Activated T-cell treated with anti-CD3 and anti-CD28 coated beads, Interleukin-2, amount 50 U/mL, for 48 hours (primary cell): ENCODE measurements around the gene PSMB3.
A peak's percentile ranks its signal among the peaks of the same experiment; 100 is the strongest.

Source experiments
- DNase-seq, 2 experiments: peaks; one replicate each; pipeline ENCODE4 v3.0.0-alpha.2; 2020

Gene PSMB3

DNA sequence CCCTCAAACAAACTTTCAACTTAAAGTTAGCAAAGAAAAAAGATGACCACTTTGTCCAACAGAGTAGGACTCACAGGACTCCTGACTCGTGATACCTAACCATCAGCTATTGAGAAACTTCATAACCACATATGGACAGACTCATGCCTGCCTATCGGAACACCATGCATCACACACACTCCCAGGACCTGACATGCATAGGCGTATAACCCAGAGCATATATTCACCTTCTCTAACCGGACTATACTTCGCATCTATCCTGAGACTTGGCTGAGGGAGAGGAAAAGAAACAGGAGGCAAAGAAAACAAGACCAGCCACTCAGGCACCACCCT, 44.6 kb downstream of the PSMB3 start:
- no peak for DNase-seq

DNA sequence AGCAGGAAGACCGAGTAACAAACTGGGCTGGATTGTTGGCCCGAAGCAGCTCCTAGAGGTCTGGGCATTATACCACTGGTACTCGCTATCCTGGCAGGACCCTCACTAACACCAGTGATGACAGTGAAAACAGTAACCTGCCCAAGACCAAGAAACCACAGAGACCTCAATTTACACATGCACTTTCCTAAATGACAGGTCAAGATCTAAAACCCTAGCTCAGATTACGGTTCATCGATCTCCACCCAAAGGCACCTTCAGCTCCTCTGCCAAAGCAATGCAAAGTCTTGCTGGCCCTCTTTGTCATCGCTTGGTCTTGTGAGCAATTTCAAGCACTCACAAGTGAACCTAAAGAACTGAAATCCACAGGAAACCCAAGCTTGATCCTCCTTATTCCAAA, 45.3 kb downstream of the PSMB3 start:
- DNase-seq, result no peak

DNA sequence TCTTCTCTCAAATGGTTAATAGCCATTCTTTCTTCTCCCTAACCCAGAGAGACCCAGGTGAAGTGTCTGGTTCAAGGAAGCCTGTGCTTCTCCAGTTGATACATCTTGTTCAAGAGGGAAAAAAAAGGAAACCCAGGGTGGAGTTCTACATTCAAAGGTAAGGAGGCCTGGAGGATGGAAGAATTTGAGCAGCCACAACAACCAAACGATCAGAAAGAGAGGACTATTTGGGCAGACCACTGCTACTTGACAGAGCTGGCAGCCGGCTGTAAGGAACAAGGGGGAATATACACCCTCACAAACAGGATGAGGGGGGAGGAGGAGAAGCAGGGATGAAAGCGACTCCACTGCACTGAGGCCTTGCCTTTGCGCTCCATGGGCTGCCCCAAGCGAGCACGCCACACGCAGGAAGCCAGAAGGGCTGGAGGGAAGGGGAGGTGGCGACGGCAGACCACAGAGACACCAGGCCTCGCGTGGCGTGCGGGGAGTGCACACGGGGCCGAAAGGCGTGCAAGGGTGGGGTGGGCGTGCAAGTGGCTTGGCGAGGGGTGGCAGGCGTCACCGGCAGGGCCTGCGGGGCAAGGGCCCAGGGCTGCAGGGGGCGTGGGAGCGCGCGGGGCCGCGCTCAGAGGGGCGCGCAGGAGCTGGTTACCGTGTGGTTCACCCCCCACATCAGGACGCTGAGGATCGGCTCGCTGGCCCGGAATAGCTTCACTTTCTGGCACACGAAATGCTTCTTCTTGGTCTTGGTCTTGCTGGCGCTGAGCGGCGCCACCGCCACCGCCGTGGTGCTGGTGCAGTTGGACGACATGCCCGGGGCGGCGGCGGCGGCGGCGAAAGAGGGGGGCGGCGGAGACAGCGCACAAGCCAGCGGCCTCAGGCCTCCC, 46.3 kb downstream of the PSMB3 start:
- DNase-seq, result peak; percentile 68 to 69

DNA sequence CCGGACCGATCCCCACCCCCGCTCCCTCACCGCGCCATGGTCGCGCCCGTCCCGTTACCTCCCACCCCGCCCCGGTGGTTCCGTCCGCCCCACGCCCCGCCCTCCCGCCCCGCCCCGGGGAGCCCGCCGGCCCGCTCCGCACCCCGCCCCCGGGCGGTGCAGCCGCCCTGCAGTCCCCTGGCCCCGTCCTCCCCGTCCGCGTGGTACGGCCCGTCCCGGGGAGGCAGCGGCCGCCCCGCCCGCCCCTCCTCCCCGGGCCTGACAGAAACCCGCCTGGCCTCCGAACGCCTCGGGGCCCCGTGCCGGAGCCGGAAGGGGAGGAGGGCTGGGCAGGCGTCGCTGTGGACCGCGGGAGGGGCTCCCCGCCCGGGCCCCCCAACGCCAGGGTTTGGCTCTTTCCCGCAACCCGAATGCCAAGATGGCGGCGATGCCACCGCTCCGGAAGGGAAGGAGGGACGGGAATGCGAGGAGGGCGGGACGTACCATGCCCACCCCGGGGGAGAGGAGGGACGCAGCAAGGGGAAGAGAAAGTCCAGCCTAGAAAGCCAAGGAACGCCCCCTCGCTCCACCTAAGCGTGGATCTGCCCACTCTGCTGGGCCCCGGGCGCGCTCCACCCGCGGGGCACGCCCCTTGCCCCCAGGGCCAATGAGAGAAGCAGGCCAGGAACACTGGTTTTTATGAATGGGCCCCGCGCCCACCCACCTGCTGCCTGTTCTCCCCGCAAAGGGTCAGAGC, 47.1 kb downstream of the PSMB3 start, which contains the start of gene PIP4K2B:
Gene PIP4K2B (minus strand): TSS at position 56 of the 736 bp plus-strand sequence. CDS start 132 bp downstream, outside the sequence.
- DNase-seq, result peak; percentile 91 to 92

DNA sequence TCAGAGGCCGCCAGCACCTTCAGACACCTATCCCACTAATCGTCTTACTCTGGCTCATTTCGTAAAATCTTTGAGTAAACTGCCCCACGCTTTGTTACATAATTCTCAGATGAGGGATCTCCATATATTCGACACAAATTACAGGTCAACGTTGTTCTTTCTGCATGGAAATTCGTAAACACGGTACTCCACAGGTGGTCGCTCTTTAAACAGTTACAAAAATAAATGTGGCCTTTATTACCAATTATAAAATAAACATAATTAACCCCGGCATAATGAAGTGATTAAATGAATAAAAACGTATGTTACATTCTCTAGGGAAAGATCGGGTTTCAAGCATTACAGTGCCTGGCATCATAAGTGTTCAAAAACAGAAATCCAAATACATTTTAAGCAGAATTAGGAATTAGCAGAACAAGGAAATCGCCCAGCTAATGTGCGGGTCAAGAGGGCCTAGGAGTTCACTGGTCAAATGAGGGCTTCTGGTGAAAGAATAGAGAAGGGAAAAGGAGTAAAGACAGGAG, 47.8 kb downstream of the PSMB3 start:
- no peak for DNase-seq

DNA sequence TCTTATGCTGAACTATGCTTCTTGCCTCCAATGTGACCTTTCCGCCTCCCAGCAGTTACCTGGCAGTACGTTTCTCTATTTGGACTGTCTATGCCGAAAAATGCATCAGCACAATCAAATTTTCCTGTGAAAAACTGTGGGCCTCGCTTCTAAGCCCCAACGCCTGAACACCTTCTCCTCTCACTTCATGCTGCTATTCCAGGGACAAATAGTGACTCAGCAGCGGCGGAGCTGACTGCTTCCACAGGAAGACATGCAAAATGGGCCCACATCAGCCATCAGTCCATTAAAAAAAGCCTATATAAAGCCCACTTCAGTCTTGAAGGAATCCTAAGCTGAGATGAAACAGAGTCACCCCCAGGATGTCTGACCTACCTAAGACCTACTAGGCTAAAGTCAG, 57.3 kb downstream of the PSMB3 start:
- DNase-seq, result no peak
